H1 (cell line): ENCODE data around the gene CDK10. TPM values are rescaled to one million over a fixed set of nuclear protein-coding genes. Genes with fewer than 3 reads are reported as not detected.

Experiments used
- CTCF ChIA-PET: fragments of 300-600 bp; sonication (Branson Sonifier 250); formaldehyde crosslinking; loops from one replicate; lab custom pipeline; 2021; ENCODE audit not compliant: partially characterized antibody; lab: Charles Lee
- POLR2A ChIA-PET: fragments of 300-600 bp; sonication (Branson Sonifier 250); formaldehyde crosslinking; loops from one replicate; lab custom pipeline; 2021; ENCODE audit warnings: inconsistent platforms; ENCODE audit not compliant: partially characterized antibody; lab: Charles Lee
- DNase-seq, 2 experiments: peaks; one replicate each; pipeline versions ENCODE4 v3.0.0 to v3.0.0-alpha.2; 2010 to 2022; ENCODE audit warnings: low spot score in 2 of 2, low read depth in 1 of 2, mixed read lengths in 1 of 2
- FAIRE-seq: peaks from 2 replicates; lab custom pipeline; 2011; peaks lifted over from hg19 to GRCh38; lab: Jason Lieb, UNC
- H2AFZ ChIP-seq: 2 replicates; pipeline ENCODE4 v1.8.1; 2012; ENCODE audit warnings: low read length, inconsistent platforms
- H2AK5ac ChIP-seq: 2 replicates; pipeline ENCODE4 v1.6.1; 2013; ENCODE audit warnings: low read depth, low read length
- H2BK120ac ChIP-seq: replicated peaks from 2 replicates; pipeline ENCODE3; 2013; ENCODE audit warnings: low read depth, low read length, inconsistent platforms
- H2BK12ac ChIP-seq: 2 replicates; pipeline ENCODE4 v1.6.1; 2013; ENCODE audit warnings: low read depth, low read length
- H2BK15ac ChIP-seq: 2 replicates; pipeline ENCODE4 v1.6.1; 2013; ENCODE audit warnings: low read length
- H2BK20ac ChIP-seq: 2 replicates; pipeline ENCODE4 v1.6.1; 2013; ENCODE audit warnings: low read length
- H2BK5ac ChIP-seq: 2 replicates; pipeline ENCODE4 v1.6.1; 2013; ENCODE audit warnings: low read depth, low read length
- H3K14ac ChIP-seq: 2 replicates; pipeline ENCODE4 v1.6.1; 2013; ENCODE audit warnings: inconsistent platforms; ENCODE audit not compliant: insufficient read length
- H3K18ac ChIP-seq: 2 replicates; pipeline ENCODE4 v1.6.1; 2013; ENCODE audit warnings: low read length; ENCODE audit errors: extremely low read depth
- H3K23ac ChIP-seq: 2 replicates; pipeline ENCODE4 v1.6.1; 2013; ENCODE audit warnings: inconsistent platforms; ENCODE audit not compliant: insufficient read length
- H3K23me2 ChIP-seq: 2 replicates; pipeline ENCODE4 v1.6.1; 2013; ENCODE audit warnings: low read depth, low read length
- H3K27ac ChIP-seq: 2 replicates; pipeline ENCODE4 v1.6.1; 2011; ENCODE audit warnings: low read depth, low read length, inconsistent platforms
- H3K27me3 ChIP-seq, 4 experiments: replicated peaks in 1 of 4; 1 replicate in 1 of 4; 2 replicates in 3 of 4; pipeline versions ENCODE4 v1.6.1 to v1.8.1; 2011 to 2013; ENCODE audit warnings: low read length in 3 of 4, mild to moderate bottlenecking in 3 of 4, inconsistent platforms in 2 of 4, mixed read lengths in 2 of 4, moderate library complexity in 1 of 4; ENCODE audit not compliant: control insufficient read depth in 3 of 4, insufficient read depth in 3 of 4; ENCODE audit errors: extremely low read depth in 1 of 4
- H3K36me3 ChIP-seq, 4 experiments: 2 replicates each; pipeline versions ENCODE4 v1.6.1 to v1.8.1; 2011 to 2013; ENCODE audit warnings: mild to moderate bottlenecking in 4 of 4, low read length in 3 of 4, moderate library complexity in 2 of 4, control low read depth in 1 of 4, inconsistent platforms in 1 of 4; ENCODE audit not compliant: insufficient read depth in 4 of 4, control insufficient read depth in 2 of 4
- H3K4ac ChIP-seq: replicated peaks from 2 replicates; pipeline ENCODE3; 2013; ENCODE audit warnings: low read length, low read depth, mixed read lengths, inconsistent platforms; ENCODE audit not compliant: insufficient read length
- H3K4me1 ChIP-seq, 4 experiments: replicated peaks in 1 of 4; 1 replicate in 1 of 4; 2 replicates in 3 of 4; pipeline versions ENCODE4 v1.6.1 to v1.8.1; 2011 to 2013; ENCODE audit warnings: low read length in 3 of 4, inconsistent platforms in 2 of 4, mixed read lengths in 1 of 4; ENCODE audit not compliant: insufficient read depth in 4 of 4, control insufficient read depth in 3 of 4
- H3K4me2 ChIP-seq, 2 experiments: 2 replicates each; pipeline versions ENCODE4 v1.6.1 to v1.8.1; 2011 to 2013; ENCODE audit warnings: low read depth in 2 of 2, low read length in 2 of 2, control low read depth in 1 of 2, inconsistent platforms in 1 of 2, mild to moderate bottlenecking in 1 of 2; ENCODE audit not compliant: insufficient read depth in 1 of 2
- H3K4me3 ChIP-seq, 4 experiments: fragments of 200-600, 300-600 bp in 1 of 4; sonication (generic), shearing (Covaris generic), sonication (Bioruptor Twin) in 1 of 4; 2 replicates each; pipeline versions ENCODE4 v1.5.1 to v1.8.1; 2011 to 2016; ENCODE audit warnings: low read length in 4 of 4, low read depth in 3 of 4, control low read depth in 2 of 4, inconsistent platforms in 2 of 4, mild to moderate bottlenecking in 2 of 4, mixed read lengths in 1 of 4, moderate library complexity in 1 of 4; ENCODE audit not compliant: insufficient read depth in 2 of 4; ENCODE audit errors: extremely low read depth in 1 of 4
- H3K56ac ChIP-seq: replicated peaks from 2 replicates; pipeline ENCODE3; 2013; ENCODE audit warnings: low read depth, mild to moderate bottlenecking, mixed read lengths, low read length, inconsistent platforms; ENCODE audit not compliant: insufficient read length
- H3K79me1 ChIP-seq: 2 replicates; pipeline ENCODE4 v1.6.1; 2013; ENCODE audit warnings: low read depth, low read length, control low read depth
- H3K79me2 ChIP-seq, 2 experiments: 2 replicates each; pipeline versions ENCODE4 v1.6.1 to v1.8.1; 2012 to 2013; ENCODE audit warnings: low read length in 2 of 2, mild to moderate bottlenecking in 2 of 2, inconsistent platforms in 1 of 2; ENCODE audit not compliant: insufficient read depth in 2 of 2, control insufficient read depth in 1 of 2
- H3K9ac ChIP-seq, 4 experiments: replicated peaks in 1 of 4; 1 replicate in 1 of 4; 2 replicates in 3 of 4; pipeline versions ENCODE4 v1.6.1 to v1.8.1; 2011 to 2013; ENCODE audit warnings: low read depth in 3 of 4, low read length in 3 of 4, control low read depth in 2 of 4, mild to moderate bottlenecking in 2 of 4, moderate library complexity in 2 of 4, inconsistent platforms in 1 of 4; ENCODE audit errors: extremely low read depth in 1 of 4
- H3K9me3 ChIP-seq, 2 experiments: 2 replicates each; pipeline versions ENCODE4 v1.6.1 to v1.8.1; 2012 to 2013; ENCODE audit warnings: mild to moderate bottlenecking in 2 of 2, moderate library complexity in 2 of 2, control low read depth in 1 of 2, inconsistent platforms in 1 of 2, low read depth in 1 of 2, low read length in 1 of 2, mixed read lengths in 1 of 2; ENCODE audit not compliant: insufficient read depth in 2 of 2
- H4K20me1 ChIP-seq, 2 experiments: replicated peaks in 1 of 2; 2 replicates each; pipeline versions ENCODE3 to v1.8.1; 2011 to 2013; ENCODE audit warnings: inconsistent platforms in 2 of 2, low read length in 2 of 2, mild to moderate bottlenecking in 1 of 2; ENCODE audit not compliant: insufficient read depth in 2 of 2, control insufficient read depth in 1 of 2
- H4K5ac ChIP-seq: 2 replicates; pipeline ENCODE4 v1.6.1; 2013; ENCODE audit warnings: low read length, low read depth, mixed read lengths, inconsistent platforms; ENCODE audit not compliant: insufficient read length
- H4K8ac ChIP-seq: 2 replicates; pipeline ENCODE4 v1.8.0; 2013; ENCODE audit warnings: mild to moderate bottlenecking, moderate library complexity, low read length, inconsistent platforms; ENCODE audit not compliant: insufficient read depth; ENCODE audit errors: extremely low read depth
- H4K91ac ChIP-seq: replicated peaks from 2 replicates; pipeline ENCODE3; 2013; ENCODE audit warnings: low read length, mixed read lengths, inconsistent platforms; ENCODE audit not compliant: insufficient read length
- ASH2L ChIP-seq: fragments of 200-600, 300-600 bp; sonication (generic); IDR thresholded peaks from one replicate; pipeline ENCODE4 v1.7.1; 2017; ENCODE audit warnings: low read length
- CBX5 ChIP-seq: fragments of 300-800, 300-1000 bp; sonication (generic); IDR thresholded peaks from 2 replicates; pipeline ENCODE4 v1.7.1; 2016; ENCODE audit warnings: antibody characterized with exemption, low read length, low read depth
- HDAC2 ChIP-seq, 2 experiments: fragments of 300-600 bp in 1 of 2; sonication (generic) in 1 of 2; IDR thresholded peaks; 2 replicates each; pipeline ENCODE4 v1.6.1; 2011 to 2012; ENCODE audit warnings: low read depth in 2 of 2, low read length in 2 of 2, mild to moderate bottlenecking in 2 of 2, moderate library complexity in 2 of 2, borderline replicate concordance in 1 of 2, inconsistent platforms in 1 of 2
- NANOG ChIP-seq: IDR thresholded peaks from 2 replicates; pipeline ENCODE4 v1.6.1; 2011; ENCODE audit warnings: low read length, low read depth, mild to moderate bottlenecking, inconsistent platforms; ENCODE audit not compliant: insufficient read depth, poor library complexity, severe bottlenecking
- NRF1 ChIP-seq: IDR thresholded peaks from 2 replicates; pipeline ENCODE4 v1.6.1; 2011; ENCODE audit warnings: mild to moderate bottlenecking, low read depth, low read length, improper control_type of control experiment
- POLR2AphosphoS5 ChIP-seq: IDR thresholded peaks from 2 replicates; pipeline ENCODE4 v1.6.1; 2011; ENCODE audit warnings: low read depth, low read length
- RXRA ChIP-seq: IDR thresholded peaks from 2 replicates; pipeline ENCODE4 v1.6.1; 2011; ENCODE audit warnings: low read depth, mild to moderate bottlenecking, low read length, moderate library complexity; ENCODE audit not compliant: insufficient read depth
- SIX5 ChIP-seq: IDR thresholded peaks from 2 replicates; pipeline ENCODE4 v1.6.1; 2011; ENCODE audit warnings: mild to moderate bottlenecking, low read depth, low read length
- SP1 ChIP-seq: IDR thresholded peaks from 2 replicates; pipeline ENCODE4 v1.6.1; 2011; ENCODE audit warnings: low read depth, low read length
- TAF1 ChIP-seq: IDR thresholded peaks from 2 replicates; pipeline ENCODE4 v1.6.1; 2011; ENCODE audit warnings: mild to moderate bottlenecking, low read depth, low read length
- TEAD4 ChIP-seq: IDR thresholded peaks from 2 replicates; pipeline ENCODE4 v1.6.1; 2012; ENCODE audit warnings: low read depth, low read length, inconsistent platforms, mixed read lengths
- WGBS, 2 experiments: shearing (Covaris generic) in 1 of 2; methylation state at CpG; one replicate each; pipeline versions ENCODE4 v1.1.6 to v1.1.7; 2013 to 2015; ENCODE audit warnings: low lambda C conversion rate in 2 of 2, mixed read lengths in 2 of 2, inconsistent platforms in 1 of 2, low coverage in 1 of 2, missing lambda C conversion rate in 1 of 2; ENCODE audit not compliant: insufficient replicate concordance in 2 of 2, insufficient coverage in 1 of 2, insufficient read length in 1 of 2; ENCODE audit errors: extremely low coverage in 1 of 2, missing lambda C conversion rate in 1 of 2; 5-methylcytosine and 5-hydroxymethylcytosine counted together
- polyA plus RNA-seq, 7 experiments: library from polyadenylated mRNA; depleted of rRNA in 3 of 7; stranded (reverse) in 5 of 7; unstranded in 2 of 7; fragments of >200 nt in 5 of 7; fragments of 200-250 nt in 2 of 7; gene quantifications; 1 replicate in 5 of 7; 2 replicates in 1 of 7; 4 replicates in 1 of 7; pipeline versions ENCODE4 v1.2.1 to v1.2.3, GENCODE V29; 2011 to 2013; ENCODE audit warnings: missing spikeins in 2 of 7, mixed read lengths in 2 of 7
- total RNA-seq: library from RNA; stranded (reverse); fragmentation: NEBNext Ultra II Directional; extraction: Animal tissue kit (Norgen Biotek cat#: 25700); gene quantifications from 2 replicates; pipeline ENCODE4 v1.2.1, GENCODE V29; 2021
- TF ChIP-seq, protein P1 (sequence below): IDR thresholded peaks from 2 replicates; pipeline ENCODE4 v1.6.1; 2011; ENCODE audit warnings: low read depth, mild to moderate bottlenecking, low read length; ENCODE audit not compliant: insufficient read depth

CDK10 gene
- total and polyA plus RNA-seq, 2 of the 8 experiments (the other 6 are each of a cell fraction or from before 2014, with no cell fraction given), result 49.5 to 83.9 TPM

DNA sequence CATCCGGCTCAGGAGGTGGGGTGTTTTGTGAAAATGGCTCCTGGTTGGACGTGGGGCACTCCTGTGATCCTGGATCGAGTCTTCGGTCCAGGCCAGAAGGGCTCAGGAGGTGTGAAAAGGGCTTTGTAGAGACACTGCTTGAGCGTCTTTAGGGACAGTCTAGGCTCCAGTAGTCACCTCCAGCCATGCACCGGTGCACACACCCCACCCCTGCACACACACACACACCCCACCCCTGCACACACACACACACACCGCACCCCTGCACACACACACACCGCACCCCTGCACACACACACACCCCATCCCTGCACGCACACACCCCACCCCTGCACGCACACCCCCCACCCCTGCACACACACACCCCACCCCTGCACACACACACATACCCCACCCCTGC is 48.0 kb upstream of the CDK10 start:
- Histone ChIP-seq H4K91ac (no peak overlapping the region), H3K18ac (no peak overlapping the region)
- TF ChIP-seq SIX5 (no peak), CBX5 (no peak), TAF1 (no peak), NRF1 (no peak), SP1 (no peak), POLR2AphosphoS5 (no peak), TEAD4 (no peak), NANOG (no peak), ASH2L (no peak), RXRA (no peak), HDAC2 (IDR thresholded peaks at IDR 0.05; ENCODE audit: borderline replicate concordance in 1 of 2, low read depth in 2 of 2, low read length in 2 of 2) (no peak)
- TF ChIP-seq, protein P1, sequence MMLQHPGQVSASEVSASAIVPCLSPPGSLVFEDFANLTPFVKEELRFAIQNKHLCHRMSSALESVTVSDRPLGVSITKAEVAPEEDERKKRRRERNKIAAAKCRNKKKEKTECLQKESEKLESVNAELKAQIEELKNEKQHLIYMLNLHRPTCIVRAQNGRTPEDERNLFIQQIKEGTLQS, result no peak

More for the DNA sequence above, 48.0 kb upstream of the CDK10 start:
- H2BK12ac ChIP-seq, result no peak overlapping the region
- no peaks in the 10 kb centered on the region; a peak in 1 of 7 replicates for H3K27me3 ChIP-seq
- ChIA-PET CTCF (interaction anchor here (2.1 to 2.4 kb wide), 2 partner anchors 8 to 24 kb away, joined by 6 to 10 read pairs; no protein-coding TSS in a partner anchor), POLR2A (no interaction called here)
- H2BK5ac ChIP-seq, result no peak overlapping the region
- H3K23ac ChIP-seq, result no peak overlapping the region
- no peak overlapping the region for H3K4me2 ChIP-seq
- H3K79me1 ChIP-seq, result no peaks in the 10 kb centered on the region
- H3K23me2 ChIP-seq, result peaks cover 1% of the 10 kb centered on the region; the same call in 1 of the 2 replicates
- H4K8ac ChIP-seq, result no peak overlapping the region; the same call in 1 of the 2 replicates
- no peak overlapping the region for H2BK20ac ChIP-seq
- H3K36me3 ChIP-seq, result no peaks in the 10 kb centered on the region
- H3K79me2 ChIP-seq, result no peaks in the 10 kb centered on the region
- H3K56ac ChIP-seq, result no peak overlapping the region
- H3K14ac ChIP-seq, result no peak overlapping the region
- no peak overlapping the region for H3K27ac ChIP-seq
- no peak overlapping the region for H3K4ac ChIP-seq
- DNase-seq (no peak), FAIRE-seq (no peak)
- no peaks in the 10 kb centered on the region for H3K4me1 ChIP-seq
- WGBS, 2 experiments, result 86% methylated on average over 5 of the region's 10 CpGs; no CpG with 5 or more reads in 1 of the 2 experiments
- no peak overlapping the region for H4K5ac ChIP-seq
- no peaks in the 10 kb centered on the region for H3K9me3 ChIP-seq
- H2BK15ac ChIP-seq, result no peak overlapping the region
- peaks cover 0 to 2% of the 10 kb centered on the region in 2 experiments for H4K20me1 ChIP-seq
- H3K4me3 ChIP-seq, result no peak overlapping the region
- H2AFZ ChIP-seq, result no peak overlapping the region
- H2AK5ac ChIP-seq, result no peak overlapping the region
- H3K9ac ChIP-seq, result no peak overlapping the region
- no peak overlapping the region for H2BK120ac ChIP-seq
